Epidermal melanocyte (primary cell): ENCODE measurements around the gene PTPRB.

ENCODE experiments used
- DNase-seq: peaks from one replicate; pipeline ENCODE4 v3.0.0; 2011; ENCODE audit warnings: low spot score; ENCODE audit not compliant: insufficient read length

PTPRB gene

DNA sequence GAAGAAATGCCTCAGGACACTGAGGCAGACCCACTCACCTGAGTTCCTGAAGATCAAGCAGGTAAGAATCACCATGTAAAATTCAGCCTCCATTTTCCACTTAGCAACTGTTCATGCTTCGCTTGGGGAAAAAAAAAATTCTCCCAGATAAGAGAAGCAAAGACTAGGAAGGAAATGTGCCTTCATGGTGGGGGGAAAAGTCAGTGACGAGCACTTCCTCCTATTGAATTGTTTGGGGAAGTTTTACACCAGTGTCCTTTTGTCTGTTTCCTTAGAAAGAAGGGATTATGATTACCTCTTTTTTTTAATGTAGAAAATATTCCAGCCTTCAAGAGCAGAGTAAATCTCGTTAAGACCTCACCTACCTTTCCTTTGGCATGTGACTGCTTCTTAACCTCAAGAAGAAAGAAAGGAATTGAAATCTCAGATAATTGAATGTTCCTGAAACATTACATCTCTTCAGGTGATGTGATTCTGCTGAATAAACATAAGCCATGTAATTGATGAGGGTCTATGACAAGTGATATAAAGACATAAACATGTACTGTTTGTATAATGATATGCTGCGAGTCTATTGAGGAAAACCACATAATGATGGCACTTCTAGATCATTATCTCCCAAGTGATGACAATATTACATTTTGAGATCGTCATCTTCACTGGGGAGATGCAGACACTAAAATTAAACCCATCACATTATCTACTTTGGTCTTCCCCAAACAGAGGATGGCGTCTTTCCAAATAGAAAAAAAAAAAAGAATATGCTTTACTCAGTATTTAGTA is at the start of gene PTPRB:
TSS of gene PTPRB (minus strand) at position 127 of the 783 bp plus-strand sequence. CDS start at position 93, 34 bp downstream.
- DNase-seq = no peak

GRCh38 chr12:70686907-70687306 is 49.7 kb upstream of the PTPRB start:
- no peak for DNase-seq

DNA sequence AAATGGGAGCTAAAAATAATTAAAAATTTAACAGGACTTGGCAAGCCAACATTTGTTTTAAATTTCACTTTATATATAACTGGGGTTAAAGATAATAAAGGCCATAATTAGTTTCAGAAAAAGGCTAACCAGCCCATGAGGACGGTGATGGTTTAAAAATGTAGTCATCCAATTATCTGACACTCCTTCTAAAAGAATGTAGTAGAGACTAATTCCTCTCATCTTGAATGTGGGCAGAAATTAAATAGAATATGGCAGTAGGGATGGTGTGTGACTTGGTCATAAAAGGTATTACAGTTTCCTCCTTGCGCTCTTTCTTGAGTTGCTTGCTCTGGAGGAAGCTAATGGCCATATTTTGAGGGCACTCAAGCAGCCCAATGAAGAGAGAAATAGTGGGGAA is 49.1 kb upstream of the PTPRB start:
- DNase-seq = no peak

DNA sequence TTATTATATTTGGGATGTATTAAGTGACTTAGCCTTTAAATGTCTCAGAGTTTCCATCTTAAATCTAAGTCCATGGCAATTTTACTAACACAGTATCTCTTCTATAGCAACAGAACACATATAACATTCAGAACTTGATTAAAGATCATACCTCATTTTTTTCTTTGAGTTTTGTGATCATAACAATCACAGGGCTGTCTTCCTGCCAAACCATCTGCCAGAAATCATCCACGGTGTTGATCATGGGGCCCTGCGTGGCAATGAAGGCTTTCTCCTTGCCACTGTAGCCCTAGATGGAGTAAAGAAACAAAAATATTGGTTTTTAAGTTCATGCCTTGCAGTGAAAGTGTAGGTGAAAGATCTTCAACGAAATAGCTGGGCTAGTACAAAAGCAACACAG is 46.7 kb upstream of the PTPRB start:
- DNase-seq = peak; percentile 19

DNA sequence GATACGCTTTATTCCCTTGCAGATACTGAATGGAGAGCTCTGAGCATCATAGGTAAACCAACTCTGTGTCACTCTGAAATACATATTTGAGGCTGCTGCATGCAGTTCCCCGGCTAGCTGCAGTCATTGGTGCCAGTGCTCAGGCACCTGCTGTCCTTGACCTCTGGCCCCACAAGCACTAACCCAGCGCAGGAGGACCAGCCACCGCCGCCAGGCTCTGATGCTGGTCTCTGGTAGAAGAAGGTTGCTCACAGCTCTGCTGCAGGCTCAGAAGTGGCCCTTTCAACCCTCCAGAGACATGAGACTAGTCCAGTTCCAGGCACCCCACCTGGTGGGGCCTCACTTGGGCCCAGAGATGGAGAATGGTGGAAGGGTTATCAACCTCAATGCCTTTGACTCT is 34.5 kb upstream of the PTPRB start:
- no peak for DNase-seq

GRCh38 chr12:70670948-70671347 is 33.7 kb upstream of the PTPRB start:
- DNase-seq = no peak

DNA sequence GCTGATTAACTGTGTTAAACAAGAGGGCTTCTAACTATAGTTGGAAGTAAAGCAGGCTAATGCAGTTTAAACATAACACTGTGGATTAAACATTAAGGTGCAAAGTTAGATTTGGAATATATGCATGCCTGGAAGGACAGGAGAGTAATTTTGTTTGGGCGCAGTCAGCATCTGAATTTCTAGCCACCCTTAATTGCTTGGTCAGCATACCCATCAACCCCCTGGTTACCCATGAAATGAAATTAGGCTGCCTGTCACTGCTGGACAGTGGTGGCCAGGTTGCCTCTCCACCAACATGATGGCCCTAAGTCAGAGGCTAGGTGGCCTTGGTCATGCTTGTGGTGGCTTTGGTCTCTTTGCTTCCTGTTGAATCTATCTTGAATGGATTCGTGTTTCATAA is 30.0 kb upstream of the PTPRB start:
- no peak for DNase-seq

GRCh38 chr12:70666364-70666763 is 29.1 kb upstream of the PTPRB start:
- DNase-seq = no peak

DNA sequence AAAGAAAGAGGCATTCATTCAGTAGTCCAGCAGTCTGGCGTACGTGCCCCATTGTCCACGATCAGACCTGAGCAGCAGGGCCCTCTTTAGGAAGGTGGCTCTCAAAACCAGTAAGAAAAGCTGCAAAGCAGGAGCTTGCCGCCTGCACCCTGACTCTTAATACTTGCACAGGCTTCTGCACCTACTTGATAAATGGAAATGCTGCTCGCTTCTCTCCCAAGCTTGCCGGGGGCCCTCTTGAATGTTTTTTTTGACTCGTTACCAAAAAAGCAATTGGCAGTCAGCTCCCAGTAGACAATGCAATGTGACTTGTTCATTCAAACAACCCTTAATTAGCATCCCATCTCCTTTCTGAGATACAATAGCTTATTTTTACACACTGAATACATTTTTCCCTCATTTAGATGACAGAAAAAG is 27.2 kb upstream of the PTPRB start:
- DNase-seq = no peak

DNA sequence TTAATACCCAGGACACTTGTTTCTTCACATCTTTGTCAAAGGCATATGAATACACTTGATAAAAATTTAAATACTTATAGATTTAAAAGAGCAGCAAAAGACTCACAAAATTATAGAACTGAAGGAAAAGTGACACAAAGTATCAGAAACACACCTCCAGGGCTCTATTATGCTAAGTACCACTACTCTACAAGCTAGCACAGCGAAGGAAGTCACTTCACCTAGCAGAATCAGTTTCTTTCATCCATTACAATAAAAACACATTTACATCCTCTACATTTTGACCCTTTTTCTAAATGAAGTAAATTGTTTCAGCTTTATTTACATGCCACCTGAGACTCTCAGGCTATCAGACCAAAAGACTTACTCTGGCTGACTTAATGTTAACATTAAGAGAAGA is 26.6 kb upstream of the PTPRB start:
- DNase-seq = no peak

DNA sequence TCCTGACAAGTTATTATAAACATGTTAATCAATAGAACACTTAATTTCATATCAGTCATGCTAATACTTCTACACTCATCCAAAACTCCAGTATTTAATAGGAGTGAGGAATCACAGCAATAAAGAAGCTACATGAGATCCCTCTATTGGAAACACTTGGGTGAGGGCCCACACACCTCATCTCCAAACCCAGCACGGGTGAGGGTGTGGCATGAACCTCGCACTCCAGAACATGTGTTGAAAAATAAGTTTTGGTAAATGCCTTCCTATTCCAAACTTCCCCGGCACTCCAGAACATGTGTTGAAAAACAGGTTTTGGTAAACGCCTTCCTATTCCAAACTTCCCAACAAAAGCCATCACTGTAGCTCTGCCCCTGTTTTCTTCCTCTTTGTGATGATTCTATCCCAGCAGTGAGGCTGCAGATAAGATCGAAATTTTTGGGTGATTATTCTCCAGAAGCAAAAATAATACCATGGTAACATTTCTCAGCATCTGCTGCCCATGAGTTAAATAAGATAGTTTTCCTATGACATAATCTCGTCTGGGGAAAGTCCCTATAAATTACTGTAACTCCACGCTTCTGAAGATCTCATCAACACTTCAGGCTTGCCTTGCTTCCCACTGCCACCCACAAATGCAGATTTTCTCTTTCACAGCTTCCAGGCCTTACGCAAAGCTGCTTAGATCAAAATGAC is 24.4 kb upstream of the PTPRB start:
- DNase-seq = no peak

DNA sequence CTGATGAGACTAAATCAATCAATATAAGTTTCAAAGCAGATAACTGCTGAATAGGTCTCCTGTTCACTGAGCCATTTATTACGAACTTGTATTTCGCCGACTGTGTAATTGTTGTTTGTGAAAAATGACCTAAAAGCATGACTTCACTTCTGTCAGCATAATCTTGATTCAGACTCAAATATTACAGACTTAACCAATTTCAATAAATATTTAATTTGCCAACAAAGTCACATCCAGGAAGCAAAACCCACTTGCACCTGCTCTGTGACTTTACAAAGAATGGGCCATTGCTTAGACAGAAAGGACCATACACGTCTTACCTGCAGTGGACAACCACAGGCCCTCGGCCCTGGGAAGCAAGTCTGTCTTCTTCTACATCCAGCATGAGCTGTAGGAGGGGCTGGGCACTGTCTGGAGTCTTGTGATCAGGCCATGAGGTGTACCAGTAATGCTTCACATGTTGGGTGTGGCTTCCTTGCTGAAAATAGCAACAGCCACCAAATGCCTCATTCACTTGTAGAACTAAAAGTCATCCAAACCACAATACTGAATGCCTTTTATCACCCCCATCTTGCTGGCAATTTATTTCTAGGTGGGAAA is 23.5 kb upstream of the PTPRB start:
- no peak for DNase-seq

DNA sequence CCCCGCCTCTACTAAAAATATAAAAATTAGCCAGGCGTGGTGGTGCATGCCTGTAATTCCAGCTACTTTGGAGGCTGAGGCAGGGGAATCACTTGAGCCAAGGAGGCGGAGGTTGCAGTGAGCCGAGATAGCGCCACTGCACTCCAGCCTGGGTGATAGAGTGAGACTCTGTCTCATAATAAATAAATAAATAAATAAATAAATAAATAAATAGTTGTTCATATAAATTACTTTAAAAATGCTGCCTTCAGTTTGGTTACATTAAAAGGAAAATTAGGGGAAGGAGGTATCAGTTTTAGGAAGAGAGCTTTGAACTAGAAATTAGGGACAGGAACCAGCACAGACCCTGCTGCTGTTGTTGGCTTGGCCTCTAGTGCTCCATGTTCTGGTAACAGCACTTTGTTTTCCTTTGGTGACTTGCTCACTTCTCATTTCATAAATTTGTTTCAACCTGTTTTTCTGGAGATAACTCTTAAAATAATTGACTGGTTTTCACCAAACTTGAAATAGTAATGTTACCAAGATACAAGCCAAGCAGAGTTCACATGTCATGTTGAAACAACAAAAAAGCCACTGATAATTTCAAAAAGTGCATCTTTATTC is 22.9 kb upstream of the PTPRB start:
- DNase-seq = no peak

- DNase-seq = no peak
These were observed 21.9 kb upstream of the PTPRB start for GRCh38 chr12:70659077-70659606.

DNA sequence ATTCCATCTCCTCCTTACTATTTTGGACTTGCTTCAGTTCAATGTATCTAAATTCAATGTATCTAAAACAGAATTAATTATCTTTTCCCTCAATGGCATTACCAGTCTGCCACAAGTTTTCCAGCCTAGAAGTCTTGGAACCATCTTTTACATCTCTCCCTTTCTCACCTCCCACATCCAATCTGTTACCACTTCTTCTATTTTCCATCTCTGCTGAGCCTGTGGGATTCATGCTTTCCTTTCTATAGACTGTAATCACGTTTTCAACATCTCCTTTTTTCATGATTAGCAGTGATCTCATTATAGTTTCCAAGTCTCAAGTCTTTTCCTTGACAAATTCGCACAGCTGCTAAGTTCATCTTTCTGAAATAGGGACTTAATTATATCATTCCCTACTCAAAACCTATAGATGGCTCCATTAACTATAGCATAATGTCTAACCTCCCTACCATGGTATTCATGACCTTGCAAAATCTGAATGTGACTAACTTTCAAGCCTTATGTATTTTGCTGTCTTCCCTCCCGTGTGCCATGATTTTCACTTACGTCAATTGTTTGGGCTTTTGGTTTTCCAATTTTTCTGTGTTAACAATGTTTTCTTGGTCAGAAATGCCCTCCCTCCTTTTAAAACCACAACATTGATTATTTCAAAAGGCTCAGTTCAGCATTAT is 20.5 kb upstream of the PTPRB start:
- no peak for DNase-seq

- no peak for DNase-seq
These were observed 15.2 kb upstream of the PTPRB start for GRCh38 chr12:70652451-70652850.

- DNase-seq = no peak
These were observed 11.6 kb upstream of the PTPRB start for GRCh38 chr12:70648831-70649230.

DNA sequence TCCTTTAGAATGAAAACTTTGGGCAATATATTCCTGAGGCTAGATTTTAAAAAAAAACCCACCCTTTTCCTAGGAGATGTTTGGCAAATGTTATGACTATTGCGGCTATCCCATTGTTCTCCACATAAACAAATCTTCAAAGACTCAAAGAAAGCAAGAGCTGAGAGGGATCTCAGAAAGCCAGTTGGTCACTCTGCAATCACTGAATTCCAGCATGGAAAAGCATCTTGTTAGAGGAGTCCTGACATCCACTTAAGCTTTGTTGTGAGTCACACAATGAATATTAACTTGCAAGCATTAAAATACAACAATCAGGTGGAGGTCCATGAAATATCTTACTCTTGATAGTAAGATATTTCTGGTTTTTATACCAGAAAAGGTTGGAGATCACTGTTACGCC is 11.0 kb upstream of the PTPRB start:
- no peak for DNase-seq

DNA sequence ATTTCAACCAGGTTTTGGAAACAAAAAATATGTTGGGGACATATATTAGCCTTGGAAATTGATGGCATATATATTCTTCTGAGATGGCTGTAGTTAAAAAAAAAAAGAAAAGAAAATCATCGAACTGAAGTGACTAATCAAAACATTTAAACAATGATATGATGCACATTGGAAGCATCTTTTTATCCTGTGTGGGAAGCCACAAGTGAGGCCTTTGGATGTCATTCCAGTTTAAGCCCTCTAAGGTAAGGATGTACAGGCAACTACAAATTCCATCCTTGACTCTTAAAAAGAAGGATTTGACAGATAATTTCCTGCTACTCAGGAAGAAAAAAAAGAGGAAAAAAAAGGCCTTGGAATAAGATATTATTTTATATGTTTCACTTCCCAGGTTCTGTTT is 9.6 kb upstream of the PTPRB start:
- DNase-seq = no peak

DNA sequence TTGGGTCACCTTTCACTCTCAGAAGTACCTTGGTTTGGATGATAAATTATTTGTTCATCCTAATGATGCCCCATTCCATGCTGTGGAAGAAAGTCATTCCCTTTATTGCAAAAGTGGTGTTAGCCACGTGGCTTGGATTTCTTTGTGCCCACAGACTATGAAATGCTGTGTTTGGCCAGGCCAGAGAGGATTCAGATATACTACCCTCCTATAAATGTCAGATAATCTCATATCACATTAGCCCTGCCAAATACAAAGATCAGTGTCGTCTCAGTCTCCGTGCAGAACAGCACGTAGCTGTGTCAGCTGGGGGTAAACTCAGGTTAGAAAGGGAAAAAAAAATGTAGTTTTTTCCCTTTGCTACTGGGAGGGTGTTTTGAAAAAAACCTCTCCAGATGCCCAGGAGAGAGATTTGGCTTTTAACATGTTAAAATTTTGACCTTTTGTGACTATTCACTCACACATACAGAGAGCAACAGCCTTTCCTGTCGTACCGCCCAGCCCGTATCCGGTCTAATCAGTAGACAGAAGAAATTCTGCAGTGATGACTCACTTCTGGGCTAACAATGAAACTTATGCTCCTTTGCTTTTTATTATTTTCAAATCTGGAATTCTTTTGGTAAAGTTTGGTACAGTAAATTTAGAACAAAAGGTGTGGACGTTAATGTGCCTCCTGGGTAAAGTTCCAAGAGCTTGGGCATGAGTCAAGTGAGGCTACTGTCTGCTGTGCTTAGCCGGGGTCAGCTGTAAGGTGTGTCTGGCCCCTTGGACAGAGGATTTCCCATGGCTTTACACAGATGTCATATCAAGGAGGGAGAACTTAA is 8.5 kb upstream of the PTPRB start:
- peak; percentile 50 for DNase-seq
